WTC11 (cell line): Measurements from ENCODE around the gene LAMB4. TPM values are rescaled to one million over a fixed set of nuclear protein-coding genes. Genes with fewer than 3 reads are reported as not detected.

Source experiments
- ATAC-seq: fragments of 200-7000 bp; cut with Tn5 transposase; 2 replicates; pipeline ENCODE4 v1.10.0; 2021; ENCODE audit warnings: mild to moderate bottlenecking, moderate library complexity
- CTCF ChIA-PET: fragments of 300-600 bp; sonication (Branson Sonifier 250); formaldehyde crosslinking; loops from one replicate; lab custom pipeline; 2021; ENCODE audit warnings: antibody characterized with exemption; lab: Charles Lee
- POLR2A ChIA-PET: fragments of 350-600 bp; sonication (Branson Sonifier 250); formaldehyde crosslinking; loops from one replicate; lab custom pipeline; 2021; ENCODE audit warnings: antibody characterized with exemption; lab: Charles Lee
- DNase-seq: peaks from one replicate; pipeline ENCODE4 v3.0.0; 2021; ENCODE audit warnings: low spot score
- H3K27ac Mint-ChIP-seq: 2 replicates; pipeline ENCODE4 v1.8.0; 2021; ENCODE audit warnings: mixed read lengths
- H3K27me3 Mint-ChIP-seq: 2 replicates; pipeline ENCODE4 v1.8.0; 2021; ENCODE audit warnings: low read depth, mild to moderate bottlenecking, moderate library complexity, mixed read lengths
- H3K36me3 Mint-ChIP-seq: 2 replicates; pipeline ENCODE4 v1.8.0; 2021; ENCODE audit warnings: mixed read lengths
- H3K4me1 Mint-ChIP-seq: 2 replicates; pipeline ENCODE4 v1.8.0; 2022; ENCODE audit warnings: mixed read lengths
- H3K4me3 Mint-ChIP-seq: 2 replicates; pipeline ENCODE4 v1.8.0; 2021; ENCODE audit warnings: mild to moderate bottlenecking, moderate library complexity, mixed read lengths
- H3K9me3 Mint-ChIP-seq: 2 replicates; pipeline ENCODE4 v1.8.0; 2021; ENCODE audit warnings: mixed read lengths
- CREM ChIP-seq: sonication (generic); formaldehyde crosslinking; IDR thresholded peaks from 2 replicates; pipeline ENCODE4 v1.8.1; 2022; ENCODE audit warnings: mild to moderate bottlenecking, missing genetic modification reagents, moderate library complexity
- ERG ChIP-seq: fragments of 250-450 bp; sonication (Bioruptor Pico); IDR thresholded peaks from 2 replicates; pipeline ENCODE4 v1.8.0; 2021; ENCODE audit warnings: mild to moderate bottlenecking
- ESRRA ChIP-seq: sonication (generic); formaldehyde crosslinking; IDR thresholded peaks from 2 replicates; pipeline ENCODE4 v1.8.1; 2022; ENCODE audit warnings: mild to moderate bottlenecking, missing genetic modification reagents, borderline replicate concordance
- GTF2I ChIP-seq: fragments of 250-450 bp; sonication (Bioruptor Pico); conservative IDR thresholded peaks from 2 replicates; pipeline ENCODE4 v1.4.0; 2021; ENCODE audit warnings: mild to moderate bottlenecking
- OVOL2 ChIP-seq: fragments of 250-450 bp; sonication (Bioruptor Pico); IDR thresholded peaks from 2 replicates; pipeline ENCODE4 v1.9.0; 2021; ENCODE audit warnings: mild to moderate bottlenecking, borderline replicate concordance
- PREB ChIP-seq: sonication (generic); formaldehyde crosslinking; IDR thresholded peaks from 2 replicates; pipeline ENCODE4 v1.8.1; 2022; ENCODE audit warnings: mild to moderate bottlenecking, missing genetic modification reagents, moderate library complexity, borderline replicate concordance
- RORB ChIP-seq: fragments of 250-450 bp; sonication (Bioruptor Pico); IDR thresholded peaks from 2 replicates; pipeline ENCODE4 v1.9.0; 2021; ENCODE audit warnings: mild to moderate bottlenecking
- SP1 ChIP-seq: sonication (generic); formaldehyde crosslinking; conservative IDR thresholded peaks from 2 replicates; pipeline ENCODE4 v1.8.1; 2022; ENCODE audit warnings: missing genetic modification reagents
- STAT6 ChIP-seq: sonication (generic); formaldehyde crosslinking; conservative IDR thresholded peaks from 2 replicates; pipeline ENCODE4 v1.8.1; 2023; ENCODE audit warnings: mild to moderate bottlenecking, low read depth, missing genetic modification reagents, moderate library complexity
- TCF7 ChIP-seq: sonication (generic); formaldehyde crosslinking; IDR thresholded peaks from 2 replicates; pipeline ENCODE4 v1.8.0; 2022; ENCODE audit warnings: mild to moderate bottlenecking, low read depth, missing genetic modification reagents, moderate library complexity
- TP53 ChIP-seq: sonication (generic); formaldehyde crosslinking; IDR thresholded peaks from 2 replicates; pipeline ENCODE4 v1.8.1; 2023; ENCODE audit warnings: mild to moderate bottlenecking, missing genetic modification reagents
- ZNF423 ChIP-seq: fragments of 250-450 bp; sonication (Bioruptor Pico); IDR thresholded peaks from 2 replicates; pipeline ENCODE4 v2.1.2; 2022; ENCODE audit warnings: mild to moderate bottlenecking, moderate library complexity
- total RNA-seq: library from RNA; stranded (reverse); gene quantifications from 3 replicates; pipeline ENCODE4 v1.2.3, GENCODE V29; 2021
- TF ChIP-seq, protein P1 (sequence below): sonication (generic); formaldehyde crosslinking; IDR thresholded peaks from 2 replicates; pipeline ENCODE4 v1.8.1; 2023; ENCODE audit warnings: mild to moderate bottlenecking, missing genetic modification reagents
- TF ChIP-seq, protein P2 (sequence below): sonication (generic); formaldehyde crosslinking; IDR thresholded peaks from 2 replicates; pipeline ENCODE4 v1.8.0; 2022; ENCODE audit warnings: mild to moderate bottlenecking, missing genetic modification reagents
- TF ChIP-seq, protein P3 (sequence below): sonication (generic); formaldehyde crosslinking; IDR thresholded peaks from 2 replicates; pipeline ENCODE4 v1.8.1; 2022; ENCODE audit warnings: low read depth, missing genetic modification reagents, borderline replicate concordance
- TF ChIP-seq, protein P4 (sequence below): sonication (generic); formaldehyde crosslinking; IDR thresholded peaks from 2 replicates; pipeline ENCODE4 v1.8.0; 2023; ENCODE audit warnings: missing genetic modification reagents
- TF ChIP-seq, protein P5 (sequence below): sonication (generic); formaldehyde crosslinking; conservative IDR thresholded peaks from 2 replicates; pipeline ENCODE4 v1.8.1; 2022; ENCODE audit warnings: mild to moderate bottlenecking, missing genetic modification reagents
- TF ChIP-seq, protein P6 (sequence below): sonication (generic); formaldehyde crosslinking; IDR thresholded peaks from 2 replicates; pipeline ENCODE4 v1.8.1; 2023; ENCODE audit warnings: mild to moderate bottlenecking, missing genetic modification reagents, moderate library complexity
- TF ChIP-seq, protein P7 (sequence below): fragments of 250-450 bp; sonication (Bioruptor Pico); IDR thresholded peaks from 2 replicates; pipeline ENCODE4 v1.9.0; 2021; ENCODE audit warnings: mild to moderate bottlenecking

LAMB4 gene
- total RNA-seq, 1 experiment from 2014 or later = not detected

DNA sequence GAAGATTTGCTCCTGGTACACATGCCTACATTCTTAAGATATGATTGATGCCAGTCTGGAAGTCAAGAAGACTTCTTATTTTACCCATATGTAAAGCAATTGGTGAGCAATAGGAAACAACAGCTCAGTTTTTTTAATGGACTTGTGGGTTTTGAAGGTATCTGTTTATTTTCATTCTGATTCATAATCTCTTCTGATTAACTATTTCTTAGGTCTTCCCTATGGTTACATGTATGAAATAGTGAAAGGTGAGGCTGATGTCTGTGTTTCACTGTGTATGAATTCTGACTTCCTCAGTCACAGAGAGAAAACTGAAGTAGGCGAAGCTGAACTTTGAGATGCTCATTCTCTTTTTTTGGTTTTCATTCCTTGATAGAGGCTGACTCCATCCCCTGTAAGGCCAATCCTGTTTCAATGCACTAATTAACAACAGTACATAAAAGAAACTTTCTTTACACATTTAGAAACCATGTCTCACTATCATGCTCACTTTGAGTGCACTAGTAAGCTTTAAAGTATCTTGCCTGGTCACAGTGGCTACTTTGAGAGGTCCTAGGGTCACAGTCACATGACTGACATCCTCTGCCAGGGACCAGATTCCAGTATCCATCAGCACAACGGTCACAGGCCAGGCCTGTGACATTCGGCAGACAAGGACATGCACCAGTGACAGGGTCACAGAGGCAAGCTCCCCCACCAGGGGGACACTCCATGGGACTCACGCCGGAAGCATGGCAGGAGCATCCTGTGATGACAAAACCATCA lies 67.7 kb downstream of the LAMB4 start (continued):
- TF ChIP-seq ERG (CRISPR knock-in tag) = no peak

GRCh38 chr7:108059526-108059925 lies 70.6 kb downstream of the LAMB4 start:
- no peak for TF ChIP-seq OVOL2 (CRISPR knock-in tag)
- TF ChIP-seq, protein P1, sequence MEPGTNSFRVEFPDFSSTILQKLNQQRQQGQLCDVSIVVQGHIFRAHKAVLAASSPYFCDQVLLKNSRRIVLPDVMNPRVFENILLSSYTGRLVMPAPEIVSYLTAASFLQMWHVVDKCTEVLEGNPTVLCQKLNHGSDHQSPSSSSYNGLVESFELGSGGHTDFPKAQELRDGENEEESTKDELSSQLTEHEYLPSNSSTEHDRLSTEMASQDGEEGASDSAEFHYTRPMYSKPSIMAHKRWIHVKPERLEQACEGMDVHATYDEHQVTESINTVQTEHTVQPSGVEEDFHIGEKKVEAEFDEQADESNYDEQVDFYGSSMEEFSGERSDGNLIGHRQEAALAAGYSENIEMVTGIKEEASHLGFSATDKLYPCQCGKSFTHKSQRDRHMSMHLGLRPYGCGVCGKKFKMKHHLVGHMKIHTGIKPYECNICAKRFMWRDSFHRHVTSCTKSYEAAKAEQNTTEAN (CRISPR knock-in tag) = no peak
- TF ChIP-seq TCF7 = no peak
- TF ChIP-seq ZNF423 (CRISPR knock-in tag) = no peak
- TF ChIP-seq, protein P2, sequence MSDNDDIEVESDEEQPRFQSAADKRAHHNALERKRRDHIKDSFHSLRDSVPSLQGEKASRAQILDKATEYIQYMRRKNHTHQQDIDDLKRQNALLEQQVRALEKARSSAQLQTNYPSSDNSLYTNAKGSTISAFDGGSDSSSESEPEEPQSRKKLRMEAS (CRISPR knock-in tag) = no peak
- no peak for TF ChIP-seq TP53 (CRISPR knock-in tag)
- TF ChIP-seq RORB (CRISPR knock-in tag) = no peak
- no peak for TF ChIP-seq GTF2I
- TF ChIP-seq, protein P3, sequence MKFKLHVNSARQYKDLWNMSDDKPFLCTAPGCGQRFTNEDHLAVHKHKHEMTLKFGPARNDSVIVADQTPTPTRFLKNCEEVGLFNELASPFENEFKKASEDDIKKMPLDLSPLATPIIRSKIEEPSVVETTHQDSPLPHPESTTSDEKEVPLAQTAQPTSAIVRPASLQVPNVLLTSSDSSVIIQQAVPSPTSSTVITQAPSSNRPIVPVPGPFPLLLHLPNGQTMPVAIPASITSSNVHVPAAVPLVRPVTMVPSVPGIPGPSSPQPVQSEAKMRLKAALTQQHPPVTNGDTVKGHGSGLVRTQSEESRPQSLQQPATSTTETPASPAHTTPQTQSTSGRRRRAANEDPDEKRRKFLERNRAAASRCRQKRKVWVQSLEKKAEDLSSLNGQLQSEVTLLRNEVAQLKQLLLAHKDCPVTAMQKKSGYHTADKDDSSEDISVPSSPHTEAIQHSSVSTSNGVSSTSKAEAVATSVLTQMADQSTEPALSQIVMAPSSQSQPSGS (CRISPR knock-in tag) = no peak
- TF ChIP-seq, protein P4, sequence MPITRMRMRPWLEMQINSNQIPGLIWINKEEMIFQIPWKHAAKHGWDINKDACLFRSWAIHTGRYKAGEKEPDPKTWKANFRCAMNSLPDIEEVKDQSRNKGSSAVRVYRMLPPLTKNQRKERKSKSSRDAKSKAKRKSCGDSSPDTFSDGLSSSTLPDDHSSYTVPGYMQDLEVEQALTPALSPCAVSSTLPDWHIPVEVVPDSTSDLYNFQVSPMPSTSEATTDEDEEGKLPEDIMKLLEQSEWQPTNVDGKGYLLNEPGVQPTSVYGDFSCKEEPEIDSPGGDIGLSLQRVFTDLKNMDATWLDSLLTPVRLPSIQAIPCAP (CRISPR knock-in tag) = no peak
- no peak for TF ChIP-seq SP1 (CRISPR knock-in tag)
- TF ChIP-seq CREM (CRISPR knock-in tag) = no peak
- TF ChIP-seq, protein P5, sequence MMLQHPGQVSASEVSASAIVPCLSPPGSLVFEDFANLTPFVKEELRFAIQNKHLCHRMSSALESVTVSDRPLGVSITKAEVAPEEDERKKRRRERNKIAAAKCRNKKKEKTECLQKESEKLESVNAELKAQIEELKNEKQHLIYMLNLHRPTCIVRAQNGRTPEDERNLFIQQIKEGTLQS (CRISPR knock-in tag) = no peak
- TF ChIP-seq, protein P6, sequence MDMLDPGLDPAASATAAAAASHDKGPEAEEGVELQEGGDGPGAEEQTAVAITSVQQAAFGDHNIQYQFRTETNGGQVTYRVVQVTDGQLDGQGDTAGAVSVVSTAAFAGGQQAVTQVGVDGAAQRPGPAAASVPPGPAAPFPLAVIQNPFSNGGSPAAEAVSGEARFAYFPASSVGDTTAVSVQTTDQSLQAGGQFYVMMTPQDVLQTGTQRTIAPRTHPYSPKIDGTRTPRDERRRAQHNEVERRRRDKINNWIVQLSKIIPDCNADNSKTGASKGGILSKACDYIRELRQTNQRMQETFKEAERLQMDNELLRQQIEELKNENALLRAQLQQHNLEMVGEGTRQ (CRISPR knock-in tag) = no peak
- Mint-ChIP-seq H3K9me3 (no peaks in the 10 kb centered on the region), H3K27me3 (no peaks in the 10 kb centered on the region), H3K36me3 (no peaks in the 10 kb centered on the region), H3K4me1 (peaks cover 9% of the 10 kb centered on the region), H3K4me3 (no peak overlapping the region), H3K27ac (no peak overlapping the region)
- ATAC-seq = no peak
- CTCF ChIA-PET = no interaction called here
- POLR2A ChIA-PET = no interaction called here
- no peak for DNase-seq

DNA sequence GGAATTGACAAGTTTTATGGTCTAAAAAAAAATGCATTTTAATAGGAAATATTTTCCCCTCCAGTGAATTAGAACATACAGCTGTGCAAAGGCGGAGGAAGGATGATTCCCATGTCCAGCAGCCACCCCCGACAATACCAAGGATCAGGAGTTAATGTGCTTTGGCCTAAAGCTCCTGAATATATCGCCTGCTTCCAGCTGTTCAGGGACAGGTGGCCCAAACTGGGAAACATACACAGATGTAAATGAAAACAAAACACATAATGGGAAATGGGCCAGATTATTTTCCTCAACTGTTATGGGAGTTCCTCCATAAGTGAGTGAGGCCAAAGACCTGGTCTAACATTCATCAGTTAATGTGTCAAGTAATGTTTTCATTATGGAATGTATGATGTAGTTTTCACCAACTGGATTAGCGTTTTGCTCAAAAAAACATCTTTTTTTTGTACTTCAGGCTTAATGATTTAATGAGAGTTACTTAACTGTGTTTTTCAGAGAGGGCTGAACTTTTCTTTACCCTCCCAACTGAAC lies 72.1 kb downstream of the LAMB4 start:
- Mint-ChIP-seq H3K27me3 (no peaks in the 10 kb centered on the region), H3K4me1 (peaks cover under 1% of the 10 kb centered on the region), H3K36me3 (no peaks in the 10 kb centered on the region), H3K9me3 (no peaks in the 10 kb centered on the region), H3K4me3 (no peak overlapping the region), H3K27ac (no peak overlapping the region)
- no peak for ATAC-seq
- ChIA-PET POLR2A (no interaction called here), CTCF (no interaction called here)
- DNase-seq = no peak
- TF ChIP-seq PREB (no peak), STAT6 (no peak), ESRRA (no peak)
- TF ChIP-seq, protein P7, sequence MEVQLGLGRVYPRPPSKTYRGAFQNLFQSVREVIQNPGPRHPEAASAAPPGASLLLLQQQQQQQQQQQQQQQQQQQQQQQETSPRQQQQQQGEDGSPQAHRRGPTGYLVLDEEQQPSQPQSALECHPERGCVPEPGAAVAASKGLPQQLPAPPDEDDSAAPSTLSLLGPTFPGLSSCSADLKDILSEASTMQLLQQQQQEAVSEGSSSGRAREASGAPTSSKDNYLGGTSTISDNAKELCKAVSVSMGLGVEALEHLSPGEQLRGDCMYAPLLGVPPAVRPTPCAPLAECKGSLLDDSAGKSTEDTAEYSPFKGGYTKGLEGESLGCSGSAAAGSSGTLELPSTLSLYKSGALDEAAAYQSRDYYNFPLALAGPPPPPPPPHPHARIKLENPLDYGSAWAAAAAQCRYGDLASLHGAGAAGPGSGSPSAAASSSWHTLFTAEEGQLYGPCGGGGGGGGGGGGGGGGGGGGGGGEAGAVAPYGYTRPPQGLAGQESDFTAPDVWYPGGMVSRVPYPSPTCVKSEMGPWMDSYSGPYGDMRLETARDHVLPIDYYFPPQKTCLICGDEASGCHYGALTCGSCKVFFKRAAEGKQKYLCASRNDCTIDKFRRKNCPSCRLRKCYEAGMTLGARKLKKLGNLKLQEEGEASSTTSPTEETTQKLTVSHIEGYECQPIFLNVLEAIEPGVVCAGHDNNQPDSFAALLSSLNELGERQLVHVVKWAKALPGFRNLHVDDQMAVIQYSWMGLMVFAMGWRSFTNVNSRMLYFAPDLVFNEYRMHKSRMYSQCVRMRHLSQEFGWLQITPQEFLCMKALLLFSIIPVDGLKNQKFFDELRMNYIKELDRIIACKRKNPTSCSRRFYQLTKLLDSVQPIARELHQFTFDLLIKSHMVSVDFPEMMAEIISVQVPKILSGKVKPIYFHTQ (CRISPR knock-in tag) = no peak
